Measurements from ENCODE around the gene MRPL49. TPM values are rescaled to one million over a fixed set of nuclear protein-coding genes. Genes with fewer than 3 reads are reported as not detected.

MRPL49 gene
- total RNA-seq, 1 experiment from 2014 or later: 73.4 TPM

- H3K9me3 Mint-ChIP-seq: no peaks in the 10 kb centered on the region
- H3K9me3 ChIP-seq (ENCODE audit: control insufficient read depth, low read depth, low read length): no peaks in the 10 kb centered on the region
- WGBS (ENCODE audit: extremely low coverage, insufficient read length, low lambda C conversion rate): no CpG with 5 or more reads among the region's 2 CpGs
- no peak overlapping the region for H3K27ac Mint-ChIP-seq
- no peak overlapping the region for H3T11ph ChIP-seq (ENCODE audit: low read length)
- no peak overlapping the region for H3K27ac ChIP-seq (ENCODE audit: insufficient read length, low read depth, low read length)
- no peak overlapping the region for H2AK5ac ChIP-seq (ENCODE audit: insufficient read length, low read length)
- no peak overlapping the region for H3K4me3 Mint-ChIP-seq
- H2BK120ac ChIP-seq (ENCODE audit: low read depth, low read length, poor library complexity, severe bottlenecking): no peak overlapping the region
- H4K5ac ChIP-seq (ENCODE audit: insufficient read length, low read depth, low read length): no peak overlapping the region
- H3K56ac ChIP-seq (ENCODE audit: insufficient read length, low read depth, low read length): no peak overlapping the region
- no peak for DNase-seq
- H4K8ac ChIP-seq (replicated peaks; ENCODE audit: insufficient read length, low read depth, low read length): no peak overlapping the region
- no peaks in the 10 kb centered on the region for H3K27me3 ChIP-seq (ENCODE audit: insufficient read depth, low read length)
- peaks cover 0 to 7% of the 10 kb centered on the region in 2 experiments; a peak in 2 of 4 replicates for H3K4me1 Mint-ChIP-seq
- no peak overlapping the region for H3K18ac ChIP-seq (ENCODE audit: insufficient read length, low read depth, low read length)
- H3K14ac ChIP-seq (ENCODE audit: insufficient read depth, low read length): no peak overlapping the region
- H2BK12ac ChIP-seq (ENCODE audit: insufficient read length, low read depth, low read length): no peak overlapping the region
- no peak overlapping the region for H2AFZ ChIP-seq (ENCODE audit: low read length)
- no peak overlapping the region for H3K23ac ChIP-seq (ENCODE audit: insufficient read length, low read depth, low read length)
- H3K27me3 Mint-ChIP-seq (ENCODE audit: low read depth): peaks cover 6% of the 10 kb centered on the region
- H2BK5ac ChIP-seq (ENCODE audit: insufficient read length, low read length): no peak overlapping the region
- H3K4me1 ChIP-seq (ENCODE audit: insufficient read depth, low read length): no peaks in the 10 kb centered on the region
- TF ChIP-seq CTCF (conservative IDR thresholded peaks at IDR 0.05): no peak
- H3K4ac ChIP-seq (ENCODE audit: low read depth, low read length): no peak overlapping the region
- no peak overlapping the region for H2BK15ac ChIP-seq (ENCODE audit: low read depth, low read length)
- H3K9ac ChIP-seq (ENCODE audit: extremely low read depth, insufficient read length, low read length): no peak overlapping the region
- H3K79me1 ChIP-seq (ENCODE audit: insufficient read depth, low read depth, low read length, poor library complexity, severe bottlenecking): no peaks in the 10 kb centered on the region
- H2BK20ac ChIP-seq (ENCODE audit: low read depth, low read length, poor library complexity, severe bottlenecking): no peak overlapping the region
- no peaks in the 10 kb centered on the region for H4K20me1 ChIP-seq (ENCODE audit: control insufficient read depth, insufficient read depth, insufficient read length)
- no peaks in the 10 kb centered on the region for H3K79me2 ChIP-seq (ENCODE audit: insufficient read depth, low read length)
- H3K4me2 ChIP-seq (ENCODE audit: insufficient read depth, insufficient read length, low read length): no peak overlapping the region
- H3K23me2 ChIP-seq (ENCODE audit: insufficient read length, low read depth, low read length, poor library complexity, severe bottlenecking): no peaks in the 10 kb centered on the region
- no peak overlapping the region for H4K91ac ChIP-seq (ENCODE audit: insufficient read length, low read depth, low read length)
- H3K36me3 Mint-ChIP-seq (ENCODE audit: insufficient read depth in 1 of 3, low read depth in 3 of 3): no peaks in the 10 kb centered on the region
Observed at GRCh38 chr11:65163684-65164083, 41.6 kb downstream of the MRPL49 start.
